ENCODE data around the gene SNHG17.

The SNHG17 gene

DNA sequence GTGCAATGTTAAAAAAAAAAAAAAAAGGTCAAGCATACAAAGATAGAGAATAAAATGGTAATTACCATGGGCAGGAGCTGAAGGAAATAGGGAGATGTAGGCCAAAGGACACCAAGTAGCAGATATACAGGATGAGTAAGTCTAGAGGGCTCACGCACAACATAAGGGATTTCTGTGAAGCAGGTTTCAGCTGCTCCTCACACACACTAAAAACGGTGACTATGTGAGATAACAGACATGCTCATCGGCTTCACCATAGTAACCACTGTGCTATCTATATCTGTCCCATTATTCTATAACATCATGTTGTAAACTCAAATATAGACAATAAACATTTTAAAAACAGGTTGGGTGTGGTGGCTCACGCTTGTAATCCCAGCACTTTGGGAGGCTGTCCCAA, 11.6 kb downstream of the SNHG17 start:
- Histone ChIP-seq H3K4me1 (ENCODE audit: insufficient read depth, low read length) (0 out of 2 replicates have a peak, but pooled peaks cover under 1% of the 10 kb centered on the region), H4K20me1 (ENCODE audit: insufficient read depth, low read length) (peaks cover 88% of the 10 kb centered on the region), H2AFZ (ENCODE audit: low read depth, low read length) (no peak overlapping the region), H3K9ac (ENCODE audit: low read depth, low read length) (no peak overlapping the region), H3K27me3 (ENCODE audit: insufficient read depth, low read length, poor library complexity) (no peaks in the 10 kb centered on the region), H3K36me3 (ENCODE audit: insufficient read depth, low read length) (peaks cover 100% of the 10 kb centered on the region), H3K27ac (ENCODE audit: low read length) (no peak overlapping the region), H3K9me3 (ENCODE audit: insufficient read depth, low read length, severe bottlenecking) (no peaks in the 10 kb centered on the region), H3K79me2 (ENCODE audit: insufficient read depth, low read length) (peaks cover 64% of the 10 kb centered on the region), H3K4me3 (ENCODE audit: low read depth in 1 of 2, low read length in 2 of 2) (no peak overlapping the region), H3K4me2 (ENCODE audit: insufficient read depth, low read length) (no peak overlapping the region)
- TF ChIP-seq, protein P1, sequence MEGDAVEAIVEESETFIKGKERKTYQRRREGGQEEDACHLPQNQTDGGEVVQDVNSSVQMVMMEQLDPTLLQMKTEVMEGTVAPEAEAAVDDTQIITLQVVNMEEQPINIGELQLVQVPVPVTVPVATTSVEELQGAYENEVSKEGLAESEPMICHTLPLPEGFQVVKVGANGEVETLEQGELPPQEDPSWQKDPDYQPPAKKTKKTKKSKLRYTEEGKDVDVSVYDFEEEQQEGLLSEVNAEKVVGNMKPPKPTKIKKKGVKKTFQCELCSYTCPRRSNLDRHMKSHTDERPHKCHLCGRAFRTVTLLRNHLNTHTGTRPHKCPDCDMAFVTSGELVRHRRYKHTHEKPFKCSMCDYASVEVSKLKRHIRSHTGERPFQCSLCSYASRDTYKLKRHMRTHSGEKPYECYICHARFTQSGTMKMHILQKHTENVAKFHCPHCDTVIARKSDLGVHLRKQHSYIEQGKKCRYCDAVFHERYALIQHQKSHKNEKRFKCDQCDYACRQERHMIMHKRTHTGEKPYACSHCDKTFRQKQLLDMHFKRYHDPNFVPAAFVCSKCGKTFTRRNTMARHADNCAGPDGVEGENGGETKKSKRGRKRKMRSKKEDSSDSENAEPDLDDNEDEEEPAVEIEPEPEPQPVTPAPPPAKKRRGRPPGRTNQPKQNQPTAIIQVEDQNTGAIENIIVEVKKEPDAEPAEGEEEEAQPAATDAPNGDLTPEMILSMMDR (IDR thresholded peaks at IDR 0.05; ENCODE audit: borderline replicate concordance, extremely low read depth, low read length, poor library complexity, severe bottlenecking) = no peak
- no peak for TF ChIP-seq EZH2 (IDR thresholded peaks at IDR 0.05; ENCODE audit: borderline replicate concordance, low read depth, low read length, severe bottlenecking)
- DNase-seq (no peak), ATAC-seq (ENCODE audit: insufficient read depth, low read depth) (no peak)

DNA sequence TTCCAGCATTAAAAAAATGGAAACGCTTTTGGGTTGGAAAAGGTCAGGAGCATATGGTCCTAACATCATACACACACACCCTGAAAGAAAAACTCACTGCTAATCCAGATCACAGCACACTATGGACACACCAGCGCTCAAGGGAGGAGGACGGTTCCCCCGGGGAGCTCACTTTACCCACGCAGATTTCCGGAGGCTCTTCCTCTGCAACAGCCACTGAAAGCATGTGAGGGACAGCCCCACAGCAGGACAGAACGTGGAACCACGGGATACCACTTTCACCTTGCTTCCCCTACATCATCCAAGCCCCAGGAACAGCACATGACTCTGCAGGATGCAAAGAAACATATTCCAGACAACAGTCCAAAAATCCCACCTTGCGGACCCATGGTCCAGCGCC, 13.2 kb downstream of the SNHG17 start:
- ATAC-seq (ENCODE audit: insufficient read depth, low read depth) (no peak), DNase-seq (no peak)
- Histone ChIP-seq H3K36me3 (ENCODE audit: insufficient read depth, low read length) (peaks cover 95% of the 10 kb centered on the region), H3K79me2 (ENCODE audit: insufficient read depth, low read length) (peaks cover 48% of the 10 kb centered on the region), H3K4me3 (ENCODE audit: low read depth in 1 of 2, low read length in 2 of 2) (no peak overlapping the region), H3K4me1 (ENCODE audit: insufficient read depth, low read length) (no peaks in the 10 kb centered on the region), H3K27me3 (ENCODE audit: insufficient read depth, low read length, poor library complexity) (no peaks in the 10 kb centered on the region), H3K27ac (ENCODE audit: low read length) (no peak overlapping the region), H4K20me1 (ENCODE audit: insufficient read depth, low read length) (peaks cover 76% of the 10 kb centered on the region), H3K4me2 (ENCODE audit: insufficient read depth, low read length) (no peak overlapping the region), H3K9me3 (ENCODE audit: insufficient read depth, low read length, severe bottlenecking) (no peaks in the 10 kb centered on the region), H3K9ac (ENCODE audit: low read depth, low read length) (no peak overlapping the region), H2AFZ (ENCODE audit: low read depth, low read length) (no peak overlapping the region)
- TF ChIP-seq EZH2 (IDR thresholded peaks at IDR 0.05; ENCODE audit: borderline replicate concordance, low read depth, low read length, severe bottlenecking) = no peak
- TF ChIP-seq, protein P1 (IDR thresholded peaks at IDR 0.05; ENCODE audit: borderline replicate concordance, extremely low read depth, low read length, poor library complexity, severe bottlenecking) = no peak

DNA sequence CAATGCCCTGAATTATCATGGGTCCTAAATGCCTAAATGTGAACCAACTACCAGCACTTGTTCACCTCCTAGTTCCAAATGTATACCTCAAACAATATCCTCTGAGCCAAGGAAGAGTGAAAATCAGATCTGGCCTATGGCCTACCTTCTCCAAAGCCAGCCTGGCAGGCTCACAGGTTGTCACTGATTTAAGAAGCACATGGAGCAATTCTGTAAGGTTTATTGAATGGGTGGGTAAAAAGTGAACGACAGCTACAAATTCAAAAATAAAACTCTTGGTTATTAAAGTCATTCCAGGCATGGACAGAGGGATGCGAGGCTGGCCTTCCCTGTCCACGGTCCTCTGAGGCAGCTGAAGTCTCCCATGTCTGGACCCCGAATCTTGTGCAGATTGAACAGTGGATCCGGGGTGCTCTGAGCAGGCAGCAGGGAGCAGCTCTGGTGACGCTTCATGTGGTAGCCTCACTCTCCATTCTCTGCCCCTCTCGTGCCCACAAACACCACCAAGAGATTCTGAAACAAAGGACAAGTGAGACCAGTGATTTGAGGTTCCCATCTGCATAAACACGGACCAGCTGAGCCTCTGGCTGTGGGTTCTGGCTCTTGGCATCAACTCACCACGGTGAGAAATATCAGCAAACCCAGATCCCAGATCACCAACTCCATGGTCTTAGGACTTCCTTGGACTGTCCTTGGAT, 14.6 kb downstream of the SNHG17 start:
- H3K36me3 ChIP-seq (ENCODE audit: insufficient read depth, low read length) = peaks cover 88% of the 10 kb centered on the region
- TF ChIP-seq EZH2 (IDR thresholded peaks at IDR 0.05; ENCODE audit: borderline replicate concordance, low read depth, low read length, severe bottlenecking) = no peak
- TF ChIP-seq, protein P1 (IDR thresholded peaks at IDR 0.05; ENCODE audit: borderline replicate concordance, extremely low read depth, low read length, poor library complexity, severe bottlenecking) = no peak
- no peaks in the 10 kb centered on the region for H3K4me1 ChIP-seq (ENCODE audit: insufficient read depth, low read length)
- no peak overlapping the region for H3K27ac ChIP-seq (ENCODE audit: low read length)
- no peaks in the 10 kb centered on the region for H3K9me3 ChIP-seq (ENCODE audit: insufficient read depth, low read length, severe bottlenecking)
- no peak overlapping the region for H3K4me2 ChIP-seq (ENCODE audit: insufficient read depth, low read length)
- no peak overlapping the region for H3K4me3 ChIP-seq (ENCODE audit: low read depth in 1 of 2, low read length in 2 of 2)
- no peak overlapping the region for H3K9ac ChIP-seq (ENCODE audit: low read depth, low read length)
- H3K27me3 ChIP-seq (ENCODE audit: insufficient read depth, low read length, poor library complexity) = no peaks in the 10 kb centered on the region
- ATAC-seq (ENCODE audit: insufficient read depth, low read depth) (no peak), DNase-seq (no peak)
- peaks cover 62% of the 10 kb centered on the region for H4K20me1 ChIP-seq (ENCODE audit: insufficient read depth, low read length)
- peaks cover 35% of the 10 kb centered on the region for H3K79me2 ChIP-seq (ENCODE audit: insufficient read depth, low read length)
- no peak overlapping the region for H2AFZ ChIP-seq (ENCODE audit: low read depth, low read length)

All from DND-41 (cell line).